Measurements from ENCODE around the gene PTPN5.

The PTPN5 gene

GRCh38 chr11:18713646-18714442, 77.8 kb downstream of the PTPN5 start:
- Histone ChIP-seq H3K9ac (ENCODE audit: low read depth, low read length) (no peak overlapping the region), H3K79me2 (ENCODE audit: insufficient read depth, low read length) (no peaks in the 10 kb centered on the region), H3K9me3 (ENCODE audit: insufficient read depth, low read length, severe bottlenecking) (no peaks in the 10 kb centered on the region), H3K27ac (ENCODE audit: low read length) (no peak overlapping the region), H3K36me3 (ENCODE audit: insufficient read depth, low read length) (no peaks in the 10 kb centered on the region), H2AFZ (ENCODE audit: low read depth, low read length) (no peak overlapping the region), H3K4me2 (ENCODE audit: insufficient read depth, low read length) (no peak overlapping the region), H4K20me1 (ENCODE audit: insufficient read depth, low read length) (no peaks in the 10 kb centered on the region), H3K4me3 (ENCODE audit: low read depth in 1 of 2, low read length in 2 of 2) (no peak overlapping the region), H3K4me1 (ENCODE audit: insufficient read depth, low read length) (no peaks in the 10 kb centered on the region), H3K27me3 (ENCODE audit: insufficient read depth, low read length, poor library complexity) (peaks cover 5% of the 10 kb centered on the region)
- TF ChIP-seq CTCF (IDR thresholded peaks at IDR 0.05; ENCODE audit: borderline replicate concordance, extremely low read depth, low read length, poor library complexity, severe bottlenecking): no peak
- TF ChIP-seq EZH2 (IDR thresholded peaks at IDR 0.05; ENCODE audit: borderline replicate concordance, low read depth, low read length, severe bottlenecking): no peak
- DNase-seq: no peak
- no peak for ATAC-seq (ENCODE audit: insufficient read depth, low read depth)

- no peak for TF ChIP-seq EZH2 (IDR thresholded peaks at IDR 0.05; ENCODE audit: borderline replicate concordance, low read depth, low read length, severe bottlenecking)
- TF ChIP-seq CTCF (IDR thresholded peaks at IDR 0.05; ENCODE audit: borderline replicate concordance, extremely low read depth, low read length, poor library complexity, severe bottlenecking): no peak
- no peak overlapping the region for H3K4me2 ChIP-seq (ENCODE audit: insufficient read depth, low read length)
- H2AFZ ChIP-seq (ENCODE audit: low read depth, low read length): no peak overlapping the region
- DNase-seq (no peak), ATAC-seq (ENCODE audit: insufficient read depth, low read depth) (no peak)
- H3K27ac ChIP-seq (ENCODE audit: low read length): no peak overlapping the region
- H3K27me3 ChIP-seq (ENCODE audit: insufficient read depth, low read length, poor library complexity): peaks cover 5% of the 10 kb centered on the region
- no peaks in the 10 kb centered on the region for H3K4me1 ChIP-seq (ENCODE audit: insufficient read depth, low read length)
- no peaks in the 10 kb centered on the region for H3K79me2 ChIP-seq (ENCODE audit: insufficient read depth, low read length)
- H3K9ac ChIP-seq (ENCODE audit: low read depth, low read length): no peak overlapping the region
- no peaks in the 10 kb centered on the region for H4K20me1 ChIP-seq (ENCODE audit: insufficient read depth, low read length)
- H3K36me3 ChIP-seq (ENCODE audit: insufficient read depth, low read length): no peaks in the 10 kb centered on the region
- H3K4me3 ChIP-seq (ENCODE audit: low read depth in 1 of 2, low read length in 2 of 2): no peak overlapping the region
- no peaks in the 10 kb centered on the region for H3K9me3 ChIP-seq (ENCODE audit: insufficient read depth, low read length, severe bottlenecking)
Observed at GRCh38 chr11:18710545-18710944, 81.1 kb downstream of the PTPN5 start.

- no peak overlapping the region for H3K9ac ChIP-seq (ENCODE audit: low read depth, low read length)
- no peaks in the 10 kb centered on the region for H3K9me3 ChIP-seq (ENCODE audit: insufficient read depth, low read length, severe bottlenecking)
- no peaks in the 10 kb centered on the region for H4K20me1 ChIP-seq (ENCODE audit: insufficient read depth, low read length)
- H3K4me3 ChIP-seq (ENCODE audit: low read depth in 1 of 2, low read length in 2 of 2): no peak overlapping the region
- no peak overlapping the region for H3K4me2 ChIP-seq (ENCODE audit: insufficient read depth, low read length)
- no peaks in the 10 kb centered on the region for H3K4me1 ChIP-seq (ENCODE audit: insufficient read depth, low read length)
- TF ChIP-seq EZH2 (IDR thresholded peaks at IDR 0.05; ENCODE audit: borderline replicate concordance, low read depth, low read length, severe bottlenecking): no peak
- DNase-seq: no peak
- no peak for ATAC-seq (ENCODE audit: insufficient read depth, low read depth)
- H3K79me2 ChIP-seq (ENCODE audit: insufficient read depth, low read length): no peaks in the 10 kb centered on the region
- no peaks in the 10 kb centered on the region for H3K36me3 ChIP-seq (ENCODE audit: insufficient read depth, low read length)
- H3K27ac ChIP-seq (ENCODE audit: low read length): no peak overlapping the region
- H3K27me3 ChIP-seq (ENCODE audit: insufficient read depth, low read length, poor library complexity): peaks cover 5% of the 10 kb centered on the region
- no peak overlapping the region for H2AFZ ChIP-seq (ENCODE audit: low read depth, low read length)
Observed at GRCh38 chr11:18709414-18709813, 82.2 kb downstream of the PTPN5 start.

GRCh38 chr11:18707811-18708340, 83.7 kb downstream of the PTPN5 start:
- DNase-seq: no peak
- H3K4me3 ChIP-seq (ENCODE audit: low read depth in 1 of 2, low read length in 2 of 2): no peak overlapping the region
- H3K4me2 ChIP-seq (ENCODE audit: insufficient read depth, low read length): no peak overlapping the region
- H4K20me1 ChIP-seq (ENCODE audit: insufficient read depth, low read length): no peaks in the 10 kb centered on the region
- no peak for ATAC-seq (ENCODE audit: insufficient read depth, low read depth)
- no peak overlapping the region for H3K9ac ChIP-seq (ENCODE audit: low read depth, low read length)
- H3K27me3 ChIP-seq (ENCODE audit: insufficient read depth, low read length, poor library complexity): peaks cover 5% of the 10 kb centered on the region
- H3K4me1 ChIP-seq (ENCODE audit: insufficient read depth, low read length): no peaks in the 10 kb centered on the region
- H2AFZ ChIP-seq (ENCODE audit: low read depth, low read length): no peak overlapping the region
- no peak overlapping the region for H3K27ac ChIP-seq (ENCODE audit: low read length)
- H3K79me2 ChIP-seq (ENCODE audit: insufficient read depth, low read length): no peaks in the 10 kb centered on the region
- no peaks in the 10 kb centered on the region for H3K36me3 ChIP-seq (ENCODE audit: insufficient read depth, low read length)
- no peaks in the 10 kb centered on the region for H3K9me3 ChIP-seq (ENCODE audit: insufficient read depth, low read length, severe bottlenecking)
- TF ChIP-seq EZH2 (IDR thresholded peaks at IDR 0.05; ENCODE audit: borderline replicate concordance, low read depth, low read length, severe bottlenecking) (no peak), CTCF (IDR thresholded peaks at IDR 0.05; ENCODE audit: borderline replicate concordance, extremely low read depth, low read length, poor library complexity, severe bottlenecking) (no peak)

All from DND-41 (cell line).